Stimulated activated CD8-positive, alpha-beta memory T cell treated with anti-CD3 and anti-CD28 coated beads, Interleukin-12 subunit alpha, Interleukin-12 subunit beta, amount 100 ng/mL, for 1 hour (primary cell): ENCODE results near the gene LRRC63.
"Not testable (repeated sequence)": the region's sequence is repeated elsewhere in the genome, so short reads cannot be mapped to it uniquely, and the experiment has no call there.

Experiments used
- DNase-seq: peaks from one replicate; pipeline ENCODE4 v3.0.0-alpha.2; 2020; ENCODE audit warnings: low read depth

LRRC63 gene

DNA sequence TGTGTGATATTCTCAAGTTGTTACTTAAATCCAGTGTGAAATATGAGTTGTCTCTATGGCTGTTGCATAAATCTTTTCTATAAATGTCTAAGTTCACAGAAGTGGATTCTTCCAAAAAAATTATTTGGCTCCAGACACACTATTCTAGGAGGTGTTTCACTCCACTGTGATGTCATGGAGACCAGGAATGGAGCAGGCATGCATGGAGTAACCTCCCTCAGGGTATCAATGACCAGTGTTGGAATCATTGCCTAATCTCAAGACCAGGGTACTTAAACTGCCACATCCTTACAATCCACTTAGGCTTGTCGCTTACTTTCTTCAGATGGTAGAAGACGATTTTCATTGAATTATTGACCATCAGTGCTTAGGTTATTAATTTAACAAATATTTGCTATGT, 55.4 kb downstream of the LRRC63 start:
- DNase-seq, result no peak

DNA sequence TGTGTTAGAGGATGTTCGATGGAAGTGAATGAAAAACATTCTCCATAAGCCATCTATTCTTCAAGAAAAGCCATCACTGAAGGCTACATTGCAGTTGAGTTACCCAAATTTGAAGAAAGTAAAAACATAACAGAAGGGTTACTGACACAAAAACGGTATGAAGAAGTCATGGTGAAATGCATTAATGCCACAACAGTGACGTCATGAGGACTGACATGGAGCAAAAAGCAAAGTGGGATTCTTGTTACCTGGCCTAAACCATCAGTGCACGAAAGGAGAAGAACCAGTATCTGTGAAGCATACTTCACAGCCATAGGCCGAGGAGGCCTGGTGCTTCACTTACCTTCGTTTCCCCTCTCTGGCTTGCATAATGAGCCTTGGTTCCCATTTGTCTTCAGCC, 58.7 kb downstream of the LRRC63 start:
- no peak for DNase-seq

DNA sequence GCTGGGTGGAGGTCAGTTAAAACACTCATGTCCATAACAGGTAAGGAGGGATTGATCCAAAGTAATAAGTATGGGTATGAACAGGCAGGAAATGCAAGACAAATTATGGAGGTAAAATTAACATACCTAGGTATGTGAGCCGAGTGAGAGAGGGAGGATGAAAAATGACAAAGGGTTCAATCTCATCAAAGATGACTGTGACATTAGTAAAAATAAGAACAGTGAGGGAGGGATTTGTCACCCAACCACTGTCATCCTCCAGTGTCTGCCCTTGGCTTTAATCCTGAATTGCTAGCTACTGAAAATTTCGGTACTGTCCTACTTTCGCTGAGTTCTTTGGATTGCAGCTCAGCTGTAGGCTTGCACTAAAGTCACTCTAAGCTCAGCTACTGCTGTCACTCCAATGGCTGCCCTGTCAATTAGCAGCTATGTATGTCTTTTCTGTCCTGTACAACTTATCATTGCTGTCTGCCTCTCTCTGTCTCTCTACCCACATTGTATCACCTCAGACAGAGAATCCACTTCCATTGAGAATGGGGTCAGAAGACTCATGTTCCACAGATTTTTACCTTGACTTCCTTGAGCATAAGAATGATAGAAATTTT, 62.5 kb downstream of the LRRC63 start:
- no peak for DNase-seq

- no peak for DNase-seq
These were observed 66.7 kb downstream of the LRRC63 start for GRCh38 chr13:46278474-46278873.

DNA sequence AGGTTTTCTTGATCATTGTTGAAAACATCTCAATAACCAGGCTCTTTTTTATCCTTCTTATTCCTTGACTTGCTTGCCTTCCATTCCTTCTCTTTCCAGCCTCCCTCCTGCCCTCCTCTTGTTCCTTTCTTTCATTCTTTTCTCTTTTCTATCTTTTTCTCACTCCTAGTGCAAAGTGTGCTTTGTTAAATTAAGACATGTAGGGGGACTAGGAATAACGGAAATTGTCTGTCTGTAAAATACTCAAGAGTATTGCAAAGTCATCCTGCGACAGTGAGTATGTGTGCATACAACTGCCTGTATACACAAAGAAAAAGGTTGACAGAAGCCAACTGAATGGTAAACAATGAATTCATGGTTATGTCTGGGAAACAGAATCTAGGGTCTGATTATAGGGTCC, 70.1 kb downstream of the LRRC63 start:
- DNase-seq, result no peak

DNA sequence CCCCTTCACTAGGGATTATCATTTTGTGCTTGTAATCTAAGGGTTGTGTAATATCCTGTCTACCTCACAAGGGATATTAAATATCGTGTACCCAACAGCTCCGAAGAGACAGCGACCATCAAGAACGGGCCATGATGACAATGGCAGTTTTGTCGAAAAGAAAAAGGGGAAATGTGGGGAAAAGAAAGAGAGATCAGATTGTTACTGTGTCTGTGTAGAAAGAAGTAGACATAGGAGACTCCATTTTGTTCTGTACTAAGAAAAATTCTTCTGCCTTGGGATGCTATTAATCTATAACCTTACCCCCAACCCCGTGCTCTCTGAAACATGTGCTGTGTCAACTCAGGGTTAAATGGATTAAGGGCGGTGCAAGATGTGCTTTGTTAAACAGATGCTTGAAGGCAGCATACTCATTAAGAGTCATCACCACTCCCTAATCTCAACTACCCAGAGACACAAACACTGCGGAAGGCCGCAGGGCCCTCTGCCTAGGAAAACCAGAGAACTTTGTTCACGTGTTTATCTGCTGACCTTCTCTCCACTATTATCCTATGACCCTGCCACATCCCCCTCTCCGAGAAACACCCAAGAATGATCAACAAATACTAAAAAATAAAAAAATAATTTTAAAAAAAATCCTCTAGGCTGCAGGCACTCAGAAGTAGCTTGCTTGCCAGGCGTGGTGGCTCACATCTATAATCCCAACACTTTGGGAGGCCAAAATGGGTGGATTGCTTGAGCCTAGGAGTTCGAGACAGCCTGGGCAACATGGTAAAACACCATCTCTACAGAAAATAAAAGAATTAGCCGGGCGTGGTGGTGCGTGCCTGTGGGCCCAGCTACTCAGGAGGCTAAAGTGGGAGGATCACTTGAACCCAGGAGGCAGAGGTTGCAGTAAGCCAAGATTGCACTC, 72.4 kb downstream of the LRRC63 start:
- not testable (repeated sequence) for DNase-seq

- no peak for DNase-seq
These were observed 75.2 kb downstream of the LRRC63 start for GRCh38 chr13:46286972-46287371.

DNA sequence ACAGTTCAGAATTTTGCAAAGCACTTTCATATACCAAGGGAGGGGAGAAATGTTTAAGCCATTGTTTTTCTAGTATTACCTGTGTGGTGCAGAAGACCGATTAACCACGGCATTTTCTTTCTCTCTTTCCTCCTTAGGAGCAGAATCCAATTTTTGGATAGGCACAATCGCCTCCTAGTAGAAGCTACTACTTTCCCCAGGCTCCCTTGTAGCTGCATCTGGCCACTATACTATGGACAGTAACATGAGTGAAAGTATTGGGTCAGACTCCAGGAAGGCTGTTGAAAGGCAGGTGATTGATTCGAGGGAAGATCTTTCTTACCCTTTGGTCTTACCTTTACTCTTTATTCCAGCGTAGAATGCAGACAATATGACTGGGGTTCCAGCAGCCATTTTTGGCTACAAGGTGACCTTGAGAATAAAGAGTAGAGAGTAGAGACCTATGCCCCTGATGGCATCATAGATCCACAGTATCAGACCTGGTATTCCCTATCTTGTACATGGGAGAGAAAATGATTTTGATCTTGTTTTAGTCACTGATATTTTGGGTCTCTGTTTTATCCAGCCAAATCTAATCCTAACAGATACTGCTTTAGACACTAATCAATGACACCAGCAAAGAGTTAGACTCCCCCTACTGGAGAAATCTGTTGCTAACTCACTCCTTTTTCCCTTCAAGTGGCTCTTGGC, 77.0 kb downstream of the LRRC63 start:
- no peak for DNase-seq

DNA sequence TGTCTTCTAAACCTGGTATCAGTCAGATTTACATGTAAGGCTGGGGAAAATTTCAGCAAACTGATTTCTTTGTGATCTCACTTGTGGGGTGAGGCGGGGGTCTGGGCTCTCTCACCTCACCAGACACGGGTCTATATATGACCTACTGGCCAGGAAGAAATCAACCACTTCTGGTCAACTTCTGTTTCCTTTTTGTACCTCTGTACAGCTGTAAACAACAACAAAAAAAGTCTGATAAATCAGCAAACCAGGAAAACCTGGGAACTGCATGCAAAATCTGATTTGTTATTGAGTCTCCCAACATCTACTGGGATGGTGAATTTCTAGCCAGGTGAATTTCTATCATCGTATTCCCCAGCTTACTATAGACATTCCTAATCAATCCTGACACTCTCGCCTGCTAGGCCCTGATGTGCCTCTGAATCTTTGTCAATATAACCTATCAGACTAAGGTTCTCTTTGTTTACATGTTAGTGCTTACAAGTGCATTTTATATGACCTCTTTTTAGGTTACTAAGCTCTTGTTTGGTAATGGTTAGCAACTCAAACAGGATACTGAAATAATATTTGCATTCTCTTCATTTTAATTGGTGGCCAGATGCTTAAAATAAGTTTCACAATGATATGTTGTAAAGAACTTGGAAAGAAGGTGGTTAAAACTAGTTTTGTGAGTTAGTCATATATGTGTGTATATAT, 77.7 kb downstream of the LRRC63 start:
- DNase-seq, result no peak

GRCh38 chr13:46290434-46290833, 78.7 kb downstream of the LRRC63 start:
- no peak for DNase-seq

- no peak for DNase-seq
These were observed 81.7 kb downstream of the LRRC63 start for GRCh38 chr13:46293436-46293835.

- peak; percentile 40 for DNase-seq
These were observed 83.9 kb downstream of the LRRC63 start for GRCh38 chr13:46295491-46296114.

DNA sequence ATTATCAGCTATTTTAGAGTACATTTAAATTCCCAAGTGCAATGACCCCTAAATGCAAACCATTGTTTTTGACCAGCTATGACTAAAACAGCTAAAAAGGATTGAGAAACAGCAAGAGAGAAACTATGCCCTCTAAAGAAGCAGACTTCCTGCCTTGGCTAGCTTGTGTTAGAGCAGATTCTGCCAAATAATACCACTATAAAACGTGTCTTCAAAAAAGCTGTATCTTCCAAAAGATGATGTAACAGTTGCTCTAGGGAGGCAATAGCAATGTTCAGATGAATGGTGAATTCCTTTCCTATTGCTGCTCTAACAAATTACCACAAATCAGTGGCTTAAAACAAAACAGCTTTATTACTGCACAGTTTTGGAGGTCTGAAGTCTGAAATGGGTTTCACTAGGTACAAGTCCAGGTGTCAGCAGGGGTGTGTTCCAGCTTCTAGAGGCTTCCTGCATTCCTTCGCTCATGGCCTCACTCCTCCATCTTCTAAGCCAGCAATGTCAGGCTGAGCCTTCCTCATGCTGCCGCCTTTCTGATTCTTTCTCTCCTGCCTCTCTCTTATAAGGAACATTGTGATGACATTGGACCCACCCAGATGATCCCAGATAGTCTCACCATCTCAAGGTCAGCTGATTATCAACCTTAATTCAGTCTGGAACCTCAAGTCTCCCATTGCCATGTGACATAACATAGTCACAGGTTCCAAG, 84.5 kb downstream of the LRRC63 start:
- no peak for DNase-seq

DNA sequence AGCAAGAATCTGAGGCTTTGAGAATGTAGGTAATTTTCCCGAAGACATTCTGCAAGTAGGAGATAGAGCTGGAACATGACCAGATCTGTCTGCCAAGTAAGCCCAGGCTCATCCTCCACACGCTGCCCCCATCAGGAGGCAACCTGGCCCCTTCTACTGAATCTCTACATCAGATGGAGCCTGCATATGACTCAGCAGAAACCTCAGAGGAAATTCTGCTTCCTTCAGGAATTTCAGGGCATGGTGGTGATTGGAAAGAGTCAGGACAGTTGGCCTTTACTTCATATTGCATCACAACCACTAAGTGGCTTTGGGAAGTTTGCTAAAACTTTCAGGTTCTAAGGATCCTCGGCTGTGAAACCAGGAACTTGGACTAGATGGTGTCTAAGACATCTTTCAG, 85.2 kb downstream of the LRRC63 start:
- no peak for DNase-seq

GRCh38 chr13:46297361-46297811, 85.7 kb downstream of the LRRC63 start:
- no peak for DNase-seq

GRCh38 chr13:46303742-46304385, 92.1 kb downstream of the LRRC63 start:
- no peak for DNase-seq

GRCh38 chr13:46304546-46304945, 92.8 kb downstream of the LRRC63 start:
- DNase-seq, result no peak

- DNase-seq, result no peak
These were observed 95.8 kb downstream of the LRRC63 start for GRCh38 chr13:46307554-46307953.

GRCh38 chr13:46310066-46310465, 98.3 kb downstream of the LRRC63 start:
- no peak for DNase-seq

GRCh38 chr13:46311217-46311616, 99.5 kb downstream of the LRRC63 start:
- no peak for DNase-seq

GRCh38 chr13:46313024-46313423, 101.3 kb downstream of the LRRC63 start:
- no peak for DNase-seq
